HG03175 (cell line): ENCODE data around the gene TMEM255B.

Experiments
- ATAC-seq: cut with Tn5 transposase; IDR thresholded peaks from one replicate; pipeline ENCODE4 v1.9.1; 2021; ENCODE audit warnings: mild to moderate bottlenecking, moderate library complexity; ENCODE audit not compliant: unreplicated experiment

The TMEM255B gene

DNA sequence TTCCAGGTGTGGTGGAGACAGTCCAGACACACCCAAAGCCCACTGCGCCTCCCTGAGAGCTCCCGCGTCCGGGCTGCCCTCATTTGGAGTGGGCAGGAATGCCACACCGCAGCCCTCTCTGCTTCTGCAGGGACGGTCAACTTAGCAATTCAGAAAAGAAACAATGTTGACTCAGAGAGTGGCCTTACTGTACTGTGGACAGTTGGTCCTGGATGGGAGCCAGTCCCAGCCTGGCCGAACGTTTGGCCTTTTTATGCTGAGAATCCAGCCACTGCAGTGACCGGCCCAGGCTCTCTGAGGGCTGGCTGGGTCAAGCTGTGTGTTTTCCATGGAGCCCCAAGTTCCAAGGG, 97.7 kb downstream of the TMEM255B start:
- ATAC-seq: no peak

DNA sequence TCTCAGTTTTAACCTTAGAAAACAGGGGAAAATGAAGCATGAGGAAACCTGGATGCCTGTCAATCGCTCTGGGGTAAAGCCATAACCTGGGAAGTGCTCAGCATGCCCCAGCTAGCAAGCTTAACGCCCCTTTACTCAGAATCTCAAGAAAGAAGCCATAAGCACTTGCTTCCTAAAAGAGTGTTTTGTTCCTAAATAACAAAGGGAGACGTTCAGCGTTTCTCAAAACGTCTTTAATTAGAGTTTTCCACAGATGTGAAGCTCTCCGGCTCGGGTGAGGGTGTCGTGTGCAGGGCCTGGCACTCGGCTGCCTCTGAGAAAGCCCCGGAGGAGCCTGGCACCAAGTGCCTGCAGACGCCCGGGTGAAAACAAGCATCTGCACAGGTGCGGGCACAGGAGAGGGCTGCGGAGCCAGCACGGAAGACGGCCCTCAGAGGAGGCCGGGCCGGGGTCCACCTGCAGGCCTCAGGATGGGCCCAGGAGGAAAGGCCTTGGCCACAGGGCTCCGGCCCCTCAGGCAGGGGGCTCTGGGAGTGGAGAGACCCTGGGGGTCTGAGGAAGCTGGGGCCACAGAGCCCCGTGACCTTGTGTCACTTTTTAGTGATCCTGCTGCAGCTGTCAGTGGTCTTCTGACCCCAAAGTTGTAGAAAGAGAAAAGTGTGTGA, 98.6 kb downstream of the TMEM255B start:
- ATAC-seq: no peak

DNA sequence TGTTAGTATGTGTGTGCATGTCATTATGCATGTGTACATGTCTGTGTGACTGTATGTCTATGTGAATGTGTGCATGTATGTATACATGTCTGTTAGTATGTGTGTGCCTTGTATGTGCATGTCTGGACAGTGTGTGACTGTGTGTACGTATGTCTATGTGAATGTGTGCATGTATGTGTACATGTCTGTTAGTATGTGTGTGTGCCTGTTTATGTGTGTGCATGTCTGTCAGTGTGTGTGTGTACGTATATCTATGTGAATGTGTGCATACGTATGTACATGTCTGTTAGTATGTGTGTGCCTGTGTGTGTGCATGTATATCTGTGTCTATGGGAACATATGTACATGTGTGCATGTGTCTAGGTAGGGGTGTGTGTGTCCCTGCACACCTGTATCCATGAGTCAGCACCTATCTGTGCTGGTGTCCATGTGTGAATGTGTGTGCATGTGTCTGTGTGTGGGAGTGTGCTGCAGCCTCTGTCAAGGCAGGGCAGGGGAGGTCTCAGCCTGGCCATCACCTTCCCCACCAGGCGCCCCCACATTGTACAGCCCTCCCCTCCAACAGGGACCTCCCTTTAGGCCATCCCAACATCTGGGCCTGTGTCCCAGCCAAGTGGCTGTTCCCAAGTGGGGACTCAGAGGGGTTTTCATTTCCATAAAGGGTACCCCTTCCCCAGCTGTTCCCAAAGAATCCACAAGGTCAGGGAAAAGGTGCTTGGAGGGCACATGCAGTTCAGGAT, 100.5 kb downstream of the TMEM255B start:
- ATAC-seq: no peak

DNA sequence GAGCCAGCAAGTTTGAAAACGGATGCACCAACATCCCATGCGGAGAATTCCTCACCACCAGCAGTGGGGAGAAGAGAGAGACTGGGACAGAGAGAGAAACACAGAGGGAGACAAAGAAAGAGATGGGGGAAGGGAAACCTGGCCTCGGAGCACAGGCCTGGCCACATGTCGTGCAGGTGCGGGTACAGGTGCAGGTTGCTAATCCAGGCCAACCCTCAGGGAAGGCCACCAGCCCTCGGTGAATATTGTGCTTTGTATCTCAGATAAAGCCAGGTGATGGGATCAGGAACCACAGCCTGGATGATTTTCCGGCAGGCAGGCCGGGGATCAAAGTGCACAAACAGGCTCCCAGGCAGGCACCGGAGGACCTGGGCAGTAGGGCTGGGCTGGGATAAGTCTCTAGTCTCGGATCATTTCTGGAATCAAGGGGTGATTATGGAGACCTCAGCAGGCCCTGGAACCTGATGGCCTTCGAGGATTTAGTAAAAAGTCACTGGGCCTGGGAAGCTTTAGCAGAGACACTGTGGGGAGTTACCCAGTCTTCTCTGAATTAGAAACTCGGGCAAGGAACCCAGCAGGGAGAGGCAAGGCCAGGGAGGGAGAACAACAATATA, 101.1 kb downstream of the TMEM255B start:
- ATAC-seq: no peak

DNA sequence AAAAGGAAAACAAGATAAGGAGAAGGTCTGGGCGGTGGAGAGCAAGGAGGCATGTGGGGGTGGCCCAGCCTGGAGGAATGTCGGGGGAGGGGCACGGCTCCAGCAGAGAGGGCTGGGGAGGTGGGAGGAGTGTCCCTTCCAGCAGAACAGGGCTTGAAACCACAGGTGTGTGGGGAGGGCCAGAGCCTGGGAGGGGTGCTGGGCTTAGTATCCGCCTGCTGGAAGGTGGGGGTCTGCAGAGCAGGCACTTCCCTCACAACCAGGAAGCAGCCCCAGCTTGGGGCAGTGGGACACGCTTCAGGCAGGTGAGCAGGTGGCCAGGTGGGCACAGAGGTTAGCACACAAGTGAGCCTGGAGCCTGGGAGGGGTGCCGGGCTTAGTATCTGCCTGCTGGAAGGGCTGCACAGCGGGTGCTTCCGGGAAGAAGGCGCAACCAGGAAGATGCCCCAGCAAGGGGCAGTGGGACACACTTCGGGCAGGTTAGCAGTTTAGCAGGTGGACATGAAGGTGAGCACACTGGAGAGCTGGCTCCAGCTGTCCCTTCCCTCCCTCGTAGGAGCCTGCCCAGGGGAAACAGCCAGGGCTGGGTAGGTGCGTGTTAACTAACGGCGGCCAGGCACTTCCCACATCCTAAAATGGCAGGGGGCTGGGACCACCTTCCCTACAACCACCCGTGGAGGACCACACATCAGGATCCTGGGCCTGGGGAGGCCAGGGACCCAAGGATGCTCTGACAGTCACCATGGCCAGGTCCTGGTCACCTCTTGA, 101.8 kb downstream of the TMEM255B start:
- ATAC-seq: no peak

DNA sequence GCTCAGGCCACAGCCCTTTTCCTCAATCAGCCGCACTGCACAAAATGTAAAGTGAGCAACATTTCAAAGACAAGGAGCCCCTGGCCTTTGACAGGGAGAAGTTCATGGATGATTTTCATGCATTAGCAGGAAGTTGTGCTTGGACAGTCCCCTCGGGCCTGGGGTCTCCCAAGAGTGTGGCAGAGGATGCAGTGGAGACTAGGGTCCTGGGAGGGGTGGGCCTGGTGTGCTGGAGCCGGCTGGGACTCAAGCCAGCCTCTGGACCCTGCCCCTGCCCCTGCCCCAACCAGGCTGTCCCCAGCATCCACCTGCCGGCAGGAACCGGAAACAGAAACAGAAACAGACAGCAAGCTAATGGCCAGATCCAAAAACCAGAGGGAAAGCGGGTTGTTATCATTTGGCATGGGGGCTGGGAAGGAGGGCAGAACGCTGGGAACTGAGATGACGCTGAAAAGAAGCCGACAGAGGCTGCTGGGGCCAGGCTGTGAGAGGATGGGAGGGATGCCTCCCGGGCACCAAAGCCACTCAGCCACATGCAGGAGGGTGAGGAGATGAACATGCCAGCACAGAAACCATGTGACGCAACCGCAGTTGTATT, 102.5 kb downstream of the TMEM255B start:
- no peak for ATAC-seq

DNA sequence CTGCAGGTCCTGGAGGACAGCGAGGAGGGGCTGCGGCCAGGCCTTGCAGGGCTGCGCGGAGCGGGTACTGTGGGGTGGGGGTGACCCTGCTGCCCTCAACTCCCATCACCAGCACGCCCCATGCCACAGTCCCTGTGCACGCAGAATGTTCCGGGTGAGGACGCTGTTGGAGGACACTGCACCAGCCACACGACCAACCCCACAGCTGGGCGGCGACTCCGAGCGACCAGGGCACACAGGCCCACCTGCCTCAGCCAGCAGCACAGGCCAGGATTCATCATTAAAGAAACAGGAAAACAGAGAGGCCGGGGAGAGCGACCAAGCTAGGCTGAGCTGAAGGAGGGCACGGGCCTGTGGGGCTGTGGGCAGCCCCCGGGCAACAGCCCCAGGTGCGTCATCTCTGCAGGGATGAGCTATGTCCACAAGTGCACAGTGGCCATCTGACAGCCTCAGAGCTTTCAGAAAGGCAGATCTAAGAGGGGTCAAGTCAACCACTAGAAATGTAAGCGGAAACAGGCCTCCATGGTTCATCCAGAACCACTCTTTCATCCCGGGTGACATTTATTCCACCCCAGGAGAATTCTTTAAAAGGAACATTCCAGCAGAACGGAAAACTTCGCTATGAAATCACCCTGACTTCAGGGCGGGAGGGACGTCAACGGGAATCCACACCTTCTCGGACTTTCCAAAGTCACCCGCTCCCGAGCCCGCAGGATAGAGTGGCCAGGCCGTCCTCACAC, 103.3 kb downstream of the TMEM255B start:
- ATAC-seq: no peak

DNA sequence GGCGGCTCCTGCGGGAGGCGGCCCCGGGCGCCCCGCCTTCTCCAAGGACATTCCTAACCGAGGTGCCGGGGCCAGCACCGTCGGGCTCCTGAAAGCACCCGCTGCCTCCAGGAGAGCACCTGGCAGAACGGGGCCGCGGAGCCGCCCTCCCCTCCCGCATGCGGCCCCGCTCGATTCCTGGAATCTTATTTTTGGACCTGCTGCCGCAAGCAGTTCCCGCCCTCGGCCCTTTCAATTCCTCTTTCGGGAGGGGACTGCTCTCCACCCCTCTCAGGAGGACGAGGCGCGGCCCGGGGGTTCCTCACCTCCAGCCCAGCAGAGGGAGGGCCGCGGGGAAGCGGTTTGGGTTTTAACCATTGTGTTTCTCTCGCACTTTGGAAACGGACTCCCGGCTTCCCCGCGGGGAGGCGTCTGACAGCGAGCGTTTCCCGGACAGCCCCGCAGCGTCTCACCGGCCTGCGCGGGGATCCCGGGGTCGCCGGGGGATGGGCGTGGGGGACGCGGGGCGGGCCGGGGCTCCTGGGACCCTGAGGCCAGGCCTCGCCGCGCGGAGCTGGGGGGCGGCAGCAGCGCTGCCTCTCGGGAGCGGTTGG, 104.0 kb downstream of the TMEM255B start:
- ATAC-seq: no peak

DNA sequence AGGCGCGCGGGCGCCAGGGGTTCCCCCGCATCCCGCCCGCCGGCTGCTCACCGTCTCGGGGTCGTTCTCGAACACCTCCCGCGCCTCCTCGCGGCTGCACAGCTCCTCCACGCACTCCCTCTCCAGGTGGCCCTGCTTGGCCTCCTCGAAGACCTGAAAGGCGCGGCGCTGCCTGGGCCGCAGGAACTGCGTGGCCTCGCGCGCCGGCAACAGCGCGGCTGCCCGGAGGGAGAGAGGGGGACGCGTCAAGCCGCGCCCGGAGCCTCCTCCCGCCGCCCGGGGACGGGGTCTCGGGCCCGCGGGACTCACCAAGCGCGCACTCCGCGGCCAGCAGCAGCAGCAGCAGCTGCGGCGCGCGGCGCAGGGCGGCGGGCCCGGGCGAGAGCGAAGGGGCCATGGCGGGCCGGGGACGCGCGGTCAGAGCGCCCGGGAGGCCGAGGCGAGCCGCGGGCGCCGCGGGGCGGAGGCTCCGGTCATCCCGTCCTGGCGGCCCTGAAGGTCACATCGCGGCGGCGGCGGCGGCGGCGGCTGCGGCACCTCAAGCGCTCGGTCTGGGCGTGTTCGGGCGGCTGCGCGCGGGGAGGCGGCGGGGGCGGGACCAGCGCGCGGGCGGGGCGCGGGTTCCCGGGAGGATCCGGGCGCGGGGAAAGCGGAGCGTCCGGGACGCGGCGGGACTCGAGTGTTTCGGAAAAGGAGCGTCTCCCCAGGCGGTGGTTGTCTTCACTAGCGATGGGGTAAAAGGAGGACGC, 104.7 kb downstream of the TMEM255B start, which contains the start of gene GAS6:
Gene GAS6, minus strand, starts transcription at position 553 of the 749 bp plus-strand sequence. Its CDS starts 156 bp downstream, at position 397.
- ATAC-seq: no peak

DNA sequence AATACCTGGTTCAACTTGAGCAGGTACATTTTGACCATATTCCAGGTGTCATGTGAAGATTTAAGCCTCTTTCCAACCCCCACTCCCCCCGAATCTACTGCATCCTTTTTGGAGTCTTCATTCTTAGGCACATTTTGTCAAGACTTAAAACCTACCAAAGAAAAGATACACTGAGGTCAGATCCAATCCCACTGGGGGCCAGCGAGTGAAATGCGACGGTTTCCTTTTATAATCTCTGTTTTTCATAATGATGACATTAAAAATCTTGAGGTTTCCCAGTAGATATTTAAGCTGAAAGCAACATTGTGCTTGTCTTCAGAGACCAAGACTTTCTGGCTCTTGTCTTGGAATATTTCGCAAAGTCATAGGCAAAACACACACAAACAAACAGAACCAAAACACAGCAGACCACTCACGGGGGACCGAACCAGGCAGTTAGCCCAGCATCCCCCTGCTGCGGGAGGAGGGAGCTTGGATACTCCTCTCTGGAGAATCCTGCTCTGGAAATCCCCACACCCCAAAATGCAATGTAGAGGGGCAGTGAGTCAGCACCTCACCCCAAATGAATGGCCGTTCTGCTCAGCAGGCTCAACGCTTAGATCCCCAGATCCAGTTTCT, 105.4 kb downstream of the TMEM255B start:
- no peak for ATAC-seq

DNA sequence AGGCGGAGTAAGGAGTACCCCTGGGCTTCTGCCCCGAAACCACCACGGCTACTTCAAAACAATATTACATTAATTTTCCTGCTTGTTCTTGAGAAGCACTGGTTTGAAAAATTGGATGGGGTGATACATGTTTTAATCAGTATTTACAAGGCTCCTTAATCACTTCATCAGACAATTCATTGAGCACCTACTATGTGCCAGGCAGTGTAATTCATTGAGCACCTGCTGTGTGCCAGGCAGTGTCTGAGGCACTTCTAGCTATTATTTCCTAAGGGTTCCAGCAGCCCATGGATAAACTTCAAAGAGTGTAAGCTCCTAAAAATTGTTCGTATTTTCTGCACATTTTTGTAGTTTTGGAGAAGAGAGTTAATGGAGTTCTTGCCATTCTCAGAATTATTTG, 106.4 kb downstream of the TMEM255B start:
- no peak for ATAC-seq
